AG09319 (cell line): ENCODE results near the gene ASIC2.
"Not testable (repeated sequence)": the region's sequence is repeated elsewhere in the genome, so short reads cannot be mapped to it uniquely, and the experiment has no call there.

Experiments used
- DNase-seq: peaks from one replicate; pipeline ENCODE4 v3.0.0-alpha.2; 2010; ENCODE audit warnings: low read depth; ENCODE audit errors: extremely low read depth
- TF ChIP-seq, protein P1 (sequence below): IDR thresholded peaks from 2 replicates; pipeline ENCODE4 v1.5.1; 2011; ENCODE audit warnings: low read depth, mild to moderate bottlenecking, inconsistent platforms, low read length, moderate library complexity

ASIC2 gene

DNA sequence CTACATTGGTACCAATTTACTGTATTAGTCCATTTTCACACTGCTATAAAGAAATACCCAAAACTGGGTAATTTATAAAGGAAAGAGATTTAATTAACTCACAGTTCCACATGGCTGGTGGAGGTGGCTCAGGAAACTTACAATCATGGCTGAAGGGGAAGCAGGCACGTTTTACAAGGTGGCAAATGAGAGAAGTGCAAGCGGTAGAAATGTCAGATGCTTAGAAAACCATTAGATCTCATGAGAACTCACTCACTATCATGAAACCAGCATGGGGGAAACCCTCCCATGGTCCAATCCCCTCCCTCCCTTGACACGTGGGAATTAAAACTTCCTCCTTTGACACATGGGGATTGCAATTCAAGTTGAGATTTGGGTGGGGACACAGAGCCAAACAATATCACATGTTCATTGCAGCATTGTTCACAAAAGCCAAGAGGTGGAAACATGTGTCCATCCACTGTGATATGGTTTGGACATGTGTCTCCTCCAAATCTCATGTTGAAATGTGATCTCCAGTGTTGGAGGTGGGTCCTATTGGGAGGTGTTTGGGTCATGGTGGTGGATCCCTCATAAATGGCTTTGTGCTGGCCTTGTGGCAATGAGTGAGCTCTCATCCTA lies 304.5 kb downstream of the ASIC2 start:
- no peak for DNase-seq
- TF ChIP-seq, protein P1, sequence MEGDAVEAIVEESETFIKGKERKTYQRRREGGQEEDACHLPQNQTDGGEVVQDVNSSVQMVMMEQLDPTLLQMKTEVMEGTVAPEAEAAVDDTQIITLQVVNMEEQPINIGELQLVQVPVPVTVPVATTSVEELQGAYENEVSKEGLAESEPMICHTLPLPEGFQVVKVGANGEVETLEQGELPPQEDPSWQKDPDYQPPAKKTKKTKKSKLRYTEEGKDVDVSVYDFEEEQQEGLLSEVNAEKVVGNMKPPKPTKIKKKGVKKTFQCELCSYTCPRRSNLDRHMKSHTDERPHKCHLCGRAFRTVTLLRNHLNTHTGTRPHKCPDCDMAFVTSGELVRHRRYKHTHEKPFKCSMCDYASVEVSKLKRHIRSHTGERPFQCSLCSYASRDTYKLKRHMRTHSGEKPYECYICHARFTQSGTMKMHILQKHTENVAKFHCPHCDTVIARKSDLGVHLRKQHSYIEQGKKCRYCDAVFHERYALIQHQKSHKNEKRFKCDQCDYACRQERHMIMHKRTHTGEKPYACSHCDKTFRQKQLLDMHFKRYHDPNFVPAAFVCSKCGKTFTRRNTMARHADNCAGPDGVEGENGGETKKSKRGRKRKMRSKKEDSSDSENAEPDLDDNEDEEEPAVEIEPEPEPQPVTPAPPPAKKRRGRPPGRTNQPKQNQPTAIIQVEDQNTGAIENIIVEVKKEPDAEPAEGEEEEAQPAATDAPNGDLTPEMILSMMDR, result no peak

DNA sequence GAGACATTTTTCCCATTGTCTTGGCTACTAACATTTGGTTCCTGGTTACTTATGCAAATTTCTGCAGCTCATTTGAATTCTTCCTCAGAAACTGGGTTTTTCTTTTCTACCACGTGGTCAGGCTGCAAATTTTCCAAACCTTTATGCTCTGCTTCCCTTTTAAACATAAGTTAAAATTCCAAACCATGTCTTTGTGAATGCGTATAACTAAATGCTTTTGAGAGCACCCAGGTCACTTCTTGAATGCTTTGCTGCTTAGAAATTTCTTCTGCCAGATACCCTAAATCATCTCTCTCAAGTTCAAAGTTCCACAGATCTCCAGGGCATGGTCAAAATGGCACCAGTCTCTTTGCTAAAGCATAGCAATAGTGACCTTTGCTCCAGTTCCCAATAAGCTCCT lies 305.2 kb downstream of the ASIC2 start:
- not testable (repeated sequence) for DNase-seq

DNA sequence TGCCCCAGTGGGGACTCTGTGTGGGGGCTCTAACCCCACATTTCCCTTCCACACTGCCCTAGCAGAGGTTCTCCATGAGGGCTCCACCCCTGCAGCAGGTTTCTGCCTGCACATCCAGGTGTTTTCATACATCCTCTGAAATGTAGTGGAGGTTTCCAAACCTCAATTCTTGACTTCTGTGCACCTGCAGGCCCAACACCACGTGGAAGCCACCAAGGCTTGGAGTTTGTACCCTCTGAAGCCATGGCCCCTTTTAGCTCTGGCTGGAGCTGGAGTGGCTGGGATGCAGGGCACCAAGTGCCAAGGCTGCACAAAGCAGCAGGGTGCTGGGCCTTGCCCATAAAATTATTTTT lies 305.7 kb downstream of the ASIC2 start:
- DNase-seq, result not testable (repeated sequence)

DNA sequence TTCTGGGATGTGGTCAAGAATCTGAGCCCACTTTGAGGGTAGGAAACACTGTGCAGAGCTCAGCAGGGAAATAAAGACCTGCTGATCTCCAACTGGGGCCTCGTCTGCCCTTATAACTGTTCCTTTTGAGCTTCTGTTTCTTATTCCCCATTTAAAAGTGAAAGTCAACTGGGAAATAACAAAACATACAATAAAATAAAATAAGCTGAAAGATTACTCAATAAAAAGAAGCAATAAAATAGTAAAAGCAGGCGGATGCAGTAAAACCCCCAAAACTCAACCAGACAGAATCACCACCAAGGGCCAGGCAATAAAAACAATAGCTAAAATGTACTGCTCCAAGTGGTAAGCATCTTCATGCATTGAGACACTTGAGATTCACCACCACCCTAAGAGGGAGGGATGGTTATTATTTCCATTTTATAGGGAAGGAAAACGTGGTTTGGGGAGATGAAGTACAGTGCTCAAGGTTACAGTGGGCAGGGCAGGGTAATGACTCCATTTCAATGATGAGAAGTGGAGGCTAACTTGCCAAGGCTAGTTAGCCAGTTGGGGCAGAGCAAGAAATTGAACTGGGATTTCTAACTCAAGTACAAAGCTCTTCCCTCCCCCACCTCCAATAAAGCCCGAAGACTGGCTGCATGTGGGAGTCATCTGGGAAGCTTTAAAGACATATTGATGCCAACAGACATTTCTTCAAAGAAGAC lies 307.9 kb downstream of the ASIC2 start:
- no peak for DNase-seq
- TF ChIP-seq, protein P1, result no peak

DNA sequence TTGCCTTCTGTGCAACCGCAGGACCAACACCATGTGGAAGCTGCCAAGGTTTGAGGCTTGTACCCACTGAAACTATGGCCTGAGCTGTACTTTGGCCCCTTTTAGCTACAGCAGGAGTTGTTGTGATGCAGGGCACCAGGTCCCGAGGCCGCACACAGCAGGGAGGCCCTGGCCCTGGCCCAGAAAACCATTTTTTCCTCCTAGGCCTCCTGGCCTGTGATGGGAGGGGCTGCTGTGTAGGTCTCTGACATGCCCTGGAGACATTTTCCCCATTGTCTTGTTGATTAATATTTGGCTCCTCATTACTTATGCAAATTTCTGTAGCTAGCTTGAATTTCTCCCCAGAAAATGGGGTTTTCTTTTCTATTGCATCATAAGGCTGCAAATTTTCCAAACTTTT lies 311.5 kb downstream of the ASIC2 start:
- not testable (repeated sequence) for DNase-seq

DNA sequence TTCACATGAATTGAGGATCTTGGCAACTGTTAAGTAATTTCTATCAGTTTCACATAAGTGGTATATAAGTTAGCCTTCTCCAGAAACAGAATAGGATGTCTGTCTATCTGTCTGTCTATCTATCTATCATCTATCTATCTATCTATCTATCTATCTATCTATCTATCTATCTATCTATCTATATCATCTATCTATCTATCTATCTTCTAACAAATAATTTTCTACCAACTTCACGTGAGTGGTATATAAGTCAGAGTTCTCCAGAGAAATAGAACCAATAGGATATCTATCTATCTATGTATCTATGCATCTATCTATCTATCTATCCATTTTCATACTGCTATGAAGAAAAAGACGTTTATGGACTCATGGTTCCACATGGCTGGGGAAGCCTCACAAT lies 312.9 kb downstream of the ASIC2 start:
- TF ChIP-seq, protein P1, result no peak
- no peak for DNase-seq

DNA sequence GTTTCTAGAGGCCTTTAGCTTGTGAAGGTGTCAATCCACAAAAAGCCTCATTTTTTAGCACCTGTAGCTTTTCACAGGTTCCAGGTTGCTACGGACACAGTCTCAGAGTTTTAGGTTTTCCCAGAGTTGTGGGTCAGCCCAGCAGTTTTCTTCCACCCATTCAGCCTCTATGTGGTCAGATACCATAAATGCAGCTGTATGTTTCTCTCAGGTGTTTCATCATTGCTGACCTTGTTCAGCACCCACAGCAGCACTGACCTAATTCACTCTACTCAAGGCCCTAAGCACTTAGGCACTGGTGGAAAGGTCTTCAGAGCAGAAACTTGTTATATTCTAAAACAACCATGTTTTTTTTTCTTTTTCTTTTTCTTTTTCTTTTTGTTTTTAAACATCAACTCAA lies 316.5 kb downstream of the ASIC2 start:
- TF ChIP-seq, protein P1, result no peak
- no peak for DNase-seq

DNA sequence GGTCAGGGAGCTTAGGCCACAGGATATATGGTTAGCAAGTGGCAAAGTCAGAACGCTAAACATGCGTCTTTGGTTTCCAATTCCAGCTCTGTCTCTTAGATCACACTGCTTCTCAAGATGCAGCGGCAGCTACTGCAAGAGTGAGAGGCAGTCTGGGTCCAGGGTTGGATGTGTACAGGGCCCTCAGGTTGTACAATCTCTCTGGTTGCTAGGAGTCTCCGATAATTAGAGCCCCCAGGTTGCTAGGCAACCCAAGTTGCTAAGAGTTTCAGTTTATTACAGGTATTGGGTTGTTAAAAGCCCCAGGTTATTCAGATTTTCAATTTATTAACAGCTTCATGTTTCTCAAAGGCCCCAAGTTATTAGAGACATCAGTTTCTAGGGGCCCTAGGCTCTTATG lies 317.0 kb downstream of the ASIC2 start:
- TF ChIP-seq, protein P1, result no peak
- no peak for DNase-seq

DNA sequence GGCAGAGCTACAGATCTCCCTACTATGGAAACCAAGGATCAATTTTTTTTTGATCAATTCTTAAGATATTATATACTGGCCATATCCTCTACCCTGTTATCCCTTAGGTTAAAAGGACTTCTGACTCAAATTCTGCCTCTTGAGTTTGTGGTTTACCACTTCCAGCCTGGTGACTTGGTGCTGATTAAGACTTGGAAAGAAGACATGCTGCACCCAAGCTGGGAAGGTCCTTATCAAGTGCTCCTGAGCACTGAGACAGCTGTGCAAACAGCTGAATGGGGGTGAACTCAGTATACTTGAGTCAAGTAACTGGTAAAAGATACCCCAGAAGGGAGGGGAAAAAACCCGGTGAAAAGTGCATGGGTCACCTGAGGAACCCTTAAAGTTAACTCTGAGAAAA lies 321.9 kb downstream of the ASIC2 start:
- TF ChIP-seq, protein P1, result no peak
- DNase-seq, result no peak
